SK-N-MC (cell line): Measurements from ENCODE around the gene SYNDIG1L.

ENCODE experiments used
- DNase-seq: peaks from one replicate; pipeline ENCODE4 v3.0.0-alpha.2; 2011; ENCODE audit warnings: low read depth, low spot score
- H3K27ac ChIP-seq: fragments of 200-600 bp; sonication (generic); 2 replicates; pipeline ENCODE4 v1.5.1; 2016; ENCODE audit warnings: mixed run types
- H3K36me3 ChIP-seq: fragments of 200-600 bp; sonication (generic); 2 replicates; pipeline ENCODE4 v1.6.1; 2017; ENCODE audit warnings: antibody characterized with exemption, low read length, mixed read lengths; ENCODE audit not compliant: insufficient read depth
- H3K4me3 ChIP-seq: fragments of 200-600 bp; sonication (generic); 2 replicates; pipeline ENCODE4 v1.5.1; 2016
- H3K9ac ChIP-seq: fragments of 200-600 bp; sonication (generic); 2 replicates; pipeline ENCODE4 v1.8.0; 2017; ENCODE audit warnings: mixed run types, mixed read lengths; ENCODE audit not compliant: insufficient read length
- H3K9me3 ChIP-seq: fragments of 200-600 bp; sonication (generic); 2 replicates; pipeline ENCODE4 v1.6.1; 2017; ENCODE audit warnings: low read depth, mild to moderate bottlenecking, antibody characterized with exemption, low read length, moderate library complexity, mixed read lengths
- EZH2 ChIP-seq: fragments of 200-600 bp; sonication (generic); IDR thresholded peaks from one replicate; pipeline ENCODE4 v1.6.1; 2017; ENCODE audit warnings: antibody characterized with exemption
- FOXP2 ChIP-seq: optimal IDR thresholded peaks from 2 replicates; pipeline ENCODE3; 2011; ENCODE audit warnings: mild to moderate bottlenecking, moderate library complexity; ENCODE audit not compliant: insufficient read depth; ENCODE audit errors: extremely low read length, control extremely low read depth
- POLR2AphosphoS5 ChIP-seq: IDR thresholded peaks from 2 replicates; pipeline ENCODE4 v1.6.1; 2012; ENCODE audit warnings: mild to moderate bottlenecking, low read depth, low read length, borderline replicate concordance

SYNDIG1L gene

DNA sequence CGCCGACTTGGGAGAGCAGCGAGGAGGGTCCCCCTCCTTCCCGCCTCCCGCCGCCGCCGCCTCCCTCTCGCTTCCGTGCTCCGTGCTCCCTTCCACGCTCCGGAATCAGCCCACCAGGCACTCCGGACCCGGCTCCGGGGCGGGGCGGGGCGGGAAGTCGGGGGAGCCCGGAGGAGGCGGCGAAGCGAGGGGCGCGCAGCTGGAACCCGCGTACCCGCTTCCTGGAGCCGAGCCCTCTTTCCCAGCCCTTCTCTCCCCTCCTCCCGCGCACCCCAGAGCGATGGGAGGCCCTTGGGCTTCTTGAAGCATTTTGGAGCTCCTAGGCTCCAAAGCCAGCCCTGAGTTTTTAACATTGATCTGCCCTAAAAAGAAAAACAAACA is at the start of gene SYNDIG1L:
Gene SYNDIG1L (minus strand): TSS at position 9 of the 381 bp plus-strand sequence. CDS start 16,466 bp downstream, outside the sequence.
- H3K4me3 ChIP-seq: no peak within 1 kb of the TSS
- no peak for TF ChIP-seq EZH2
- no peak for TF ChIP-seq FOXP2
- TF ChIP-seq POLR2AphosphoS5: no peak

GRCh38 chr14:74475678-74476077 is 49.7 kb upstream of the SYNDIG1L start:
- H3K9me3 ChIP-seq: no peaks in the 10 kb centered on the region
- TF ChIP-seq POLR2AphosphoS5 (no peak), FOXP2 (no peak), EZH2 (no peak)
- DNase-seq: no peak
- no peak overlapping the region for H3K9ac ChIP-seq
- H3K4me3 ChIP-seq: no peak overlapping the region
- no peak overlapping the region for H3K27ac ChIP-seq
- H3K36me3 ChIP-seq: no peaks in the 10 kb centered on the region

More for the DNA sequence above, at the start of gene SYNDIG1L:
- Histone ChIP-seq H3K9ac (no peak within 1 kb of the TSS), H3K36me3 (no peaks in the 10 kb centered on the region), H3K27ac (no peak within 1 kb of the TSS), H3K9me3 (no peaks in the 10 kb centered on the region)
- no peak for DNase-seq

DNA sequence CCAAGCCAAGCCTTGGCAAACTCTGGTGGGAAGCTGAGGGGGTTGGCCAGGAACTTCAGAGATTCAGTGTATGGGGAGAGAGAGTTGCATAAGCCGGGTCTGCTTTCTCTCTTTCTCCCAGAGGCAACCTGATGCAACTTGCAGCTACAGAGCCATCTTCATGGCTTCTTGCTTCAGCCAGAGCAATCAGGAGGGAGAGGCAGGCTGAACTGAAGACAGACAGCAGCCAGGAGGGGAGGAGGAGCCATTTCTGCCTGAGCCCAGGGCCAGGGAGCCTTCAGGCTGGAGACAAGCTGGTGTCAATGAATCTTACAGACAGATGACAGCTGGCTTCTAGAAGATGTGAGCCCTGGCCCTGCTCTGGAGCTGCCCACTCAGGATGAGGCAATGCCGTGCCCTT is 48.4 kb upstream of the SYNDIG1L start:
- Histone ChIP-seq H3K9ac (no peak overlapping the region), H3K4me3 (no peak overlapping the region), H3K27ac (no peak overlapping the region), H3K9me3 (no peaks in the 10 kb centered on the region), H3K36me3 (no peaks in the 10 kb centered on the region)
- DNase-seq: no peak
- no peak for TF ChIP-seq EZH2

DNA sequence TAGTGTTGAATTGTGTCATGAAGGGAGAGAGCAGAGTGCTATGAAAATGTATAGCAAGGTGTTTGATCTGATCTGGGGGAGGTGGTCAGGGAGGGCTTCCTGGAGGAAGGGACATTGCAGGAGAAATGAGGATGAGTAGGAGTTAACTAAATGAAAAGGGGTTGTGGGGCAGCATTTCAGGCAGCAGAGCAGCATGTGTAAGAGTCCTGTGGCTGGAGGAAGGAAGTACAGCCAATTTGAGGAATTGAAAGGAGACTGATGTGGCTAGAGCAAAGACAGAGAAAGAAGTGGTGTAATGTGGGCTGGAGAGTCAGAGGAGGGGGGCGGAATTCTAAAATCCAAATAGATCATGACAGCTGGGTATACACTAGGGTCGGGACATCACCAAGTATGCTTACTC is 46.6 kb upstream of the SYNDIG1L start:
- TF ChIP-seq FOXP2: no peak
- TF ChIP-seq POLR2AphosphoS5: no peak
- TF ChIP-seq EZH2: no peak

DNA sequence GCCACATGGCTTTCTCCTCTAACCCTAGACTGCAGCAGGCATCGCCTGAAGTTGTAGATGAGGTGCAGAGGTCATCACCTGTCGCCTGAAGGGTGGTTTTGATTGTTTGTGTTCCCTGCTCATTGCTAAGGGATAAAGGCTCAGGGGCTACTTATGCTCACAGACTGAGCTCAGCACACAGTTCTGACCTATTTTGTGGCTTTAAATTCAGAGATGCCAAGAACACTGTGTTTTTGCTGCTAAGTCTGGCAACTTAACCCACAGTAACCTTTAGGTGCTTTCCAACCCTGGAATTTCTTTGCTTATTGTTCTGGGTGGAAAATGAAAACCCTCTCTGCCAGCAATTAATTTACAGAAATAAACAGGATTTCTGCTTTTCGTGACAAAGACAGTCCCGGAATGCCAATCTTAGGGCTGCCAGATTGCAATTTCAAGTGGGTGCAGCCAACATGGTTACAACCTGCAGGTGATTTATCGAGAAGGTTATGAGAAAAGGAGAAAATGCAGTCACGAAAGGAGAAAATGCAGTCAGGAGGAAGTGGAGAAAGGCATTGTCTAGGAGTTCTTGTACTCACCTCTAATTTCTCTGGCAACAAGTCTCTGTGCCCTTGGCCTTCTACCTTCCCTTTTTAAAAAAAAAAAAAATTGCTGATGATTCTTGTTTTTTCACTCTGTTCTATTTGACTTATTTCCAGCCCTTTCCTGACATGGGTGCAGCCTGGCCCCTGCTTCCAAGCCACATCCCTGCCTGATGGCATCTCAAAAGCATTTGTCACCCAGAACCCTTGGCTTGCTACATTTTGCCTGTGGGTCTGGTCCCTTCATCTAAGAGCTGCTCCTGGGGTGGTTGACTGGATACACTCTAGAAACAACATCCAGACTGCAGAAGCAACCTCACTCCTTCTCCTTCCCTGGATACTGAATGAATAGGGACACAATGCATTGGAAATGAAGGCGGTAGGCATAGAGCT is 43.8 kb upstream of the SYNDIG1L start:
- H3K4me3 ChIP-seq: no peak overlapping the region
- TF ChIP-seq POLR2AphosphoS5 (no peak), FOXP2 (no peak), EZH2 (no peak)
- no peak overlapping the region for H3K9ac ChIP-seq
- no peaks in the 10 kb centered on the region for H3K9me3 ChIP-seq
- no peaks in the 10 kb centered on the region for H3K36me3 ChIP-seq
- H3K27ac ChIP-seq: no peak overlapping the region
- DNase-seq: no peak

More for the DNA sequence above, 46.6 kb upstream of the SYNDIG1L start:
- H3K36me3 ChIP-seq: no peaks in the 10 kb centered on the region
- no peak overlapping the region for H3K27ac ChIP-seq
- no peak overlapping the region for H3K9ac ChIP-seq
- no peak overlapping the region for H3K4me3 ChIP-seq
- no peaks in the 10 kb centered on the region for H3K9me3 ChIP-seq
- no peak for DNase-seq

- no peak overlapping the region for H3K27ac ChIP-seq
These were observed 42.5 kb upstream of the SYNDIG1L start for GRCh38 chr14:74468513-74468912.

GRCh38 chr14:74465335-74465734 is 39.3 kb upstream of the SYNDIG1L start:
- H3K4me3 ChIP-seq: no peak overlapping the region
- TF ChIP-seq POLR2AphosphoS5: no peak
- no peak for TF ChIP-seq FOXP2
- TF ChIP-seq EZH2: no peak
- no peak for DNase-seq
- no peak overlapping the region for H3K9ac ChIP-seq
- no peaks in the 10 kb centered on the region for H3K36me3 ChIP-seq
- H3K27ac ChIP-seq: no peak overlapping the region
- H3K9me3 ChIP-seq: no peaks in the 10 kb centered on the region

More at GRCh38 chr14:74468513-74468912, 42.5 kb upstream of the SYNDIG1L start:
- no peak for DNase-seq
- no peak overlapping the region for H3K9ac ChIP-seq
- no peaks in the 10 kb centered on the region for H3K9me3 ChIP-seq
- H3K4me3 ChIP-seq: no peak overlapping the region
- H3K36me3 ChIP-seq: no peaks in the 10 kb centered on the region
- TF ChIP-seq EZH2: no peak
- TF ChIP-seq POLR2AphosphoS5: no peak
- TF ChIP-seq FOXP2: no peak

GRCh38 chr14:74464785-74465184 is 38.8 kb upstream of the SYNDIG1L start:
- H3K36me3 ChIP-seq: no peaks in the 10 kb centered on the region
- H3K9me3 ChIP-seq: no peaks in the 10 kb centered on the region
- no peak for DNase-seq
- no peak overlapping the region for H3K4me3 ChIP-seq
- no peak overlapping the region for H3K9ac ChIP-seq
- TF ChIP-seq POLR2AphosphoS5 (no peak), EZH2 (no peak), FOXP2 (no peak)
- H3K27ac ChIP-seq: no peak overlapping the region

DNA sequence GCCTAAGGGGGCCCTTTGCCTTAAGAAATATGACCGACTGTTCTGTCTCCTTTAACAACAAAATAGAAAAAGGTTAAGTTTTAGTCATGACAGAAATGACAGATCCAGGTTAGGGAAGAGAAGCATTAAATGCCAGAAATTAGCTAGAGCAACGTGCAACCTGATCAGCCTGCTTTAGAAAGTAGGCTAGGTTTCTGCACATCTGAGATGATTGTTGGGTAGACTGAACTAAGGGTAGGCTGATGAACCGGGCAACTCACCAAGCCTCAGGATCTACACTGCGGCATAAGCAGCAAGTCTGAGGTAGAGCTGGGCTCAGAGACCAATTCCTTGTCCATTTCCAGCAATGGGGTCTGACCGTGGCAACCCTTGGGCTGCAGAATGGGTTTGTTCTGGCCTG is 37.7 kb upstream of the SYNDIG1L start:
- Histone ChIP-seq H3K9ac (no peak overlapping the region), H3K36me3 (no peaks in the 10 kb centered on the region), H3K27ac (no peak overlapping the region), H3K4me3 (no peak overlapping the region), H3K9me3 (no peaks in the 10 kb centered on the region)
- TF ChIP-seq FOXP2 (no peak), EZH2 (no peak)
- no peak for DNase-seq
